HEK293T (cell line): ENCODE measurements around the gene NRXN2.

ENCODE experiments used
- ELF4 ChIP-seq: fragments of 450-650 bp; IDR thresholded peaks from 2 replicates; pipeline ENCODE4 v1.6.1; 2017; ENCODE audit warnings: antibody characterized with exemption
- LEF1 ChIP-seq: fragments of 450-650 bp; IDR thresholded peaks from 2 replicates; pipeline ENCODE4 v1.6.1; 2017; ENCODE audit warnings: mild to moderate bottlenecking, borderline replicate concordance
- SP1 ChIP-seq: fragments of 450-650 bp; IDR thresholded peaks from 2 replicates; pipeline ENCODE4 v1.6.1; 2017
- SUZ12 ChIP-seq: fragments of 450-650 bp; IDR thresholded peaks from 2 replicates; pipeline ENCODE4 v1.6.1; 2016; ENCODE audit warnings: mild to moderate bottlenecking
- ZNF384 ChIP-seq: fragments of 450-650 bp; IDR thresholded peaks from 2 replicates; pipeline ENCODE4 v1.6.1; 2016

- TF ChIP-seq ELF4, result no peak
- TF ChIP-seq ZNF384, result no peak
- no peak for TF ChIP-seq SP1
- no peak for TF ChIP-seq SUZ12
- no peak for TF ChIP-seq LEF1
These were observed 90.3 kb downstream of the NRXN2 start for GRCh38 chr11:64632654-64633053.
